GM23248 (cell line): Measurements from ENCODE around the gene DIP2C. TPM values are rescaled to one million over a fixed set of nuclear protein-coding genes. Genes with fewer than 3 reads are reported as not detected.
A peak's percentile ranks its signal among the peaks of the same experiment; 100 is the strongest.

ENCODE experiments used
- DNase-seq: peaks from one replicate; pipeline ENCODE4 v3.0.0-alpha.2; 2015
- H2AFZ ChIP-seq: fragments of 200-600 bp; sonication (generic); 2 replicates; pipeline ENCODE4 v1.6.1; 2016; ENCODE audit warnings: antibody characterized with exemption
- H3F3A ChIP-seq: fragments of 200-600 bp; sonication (generic); 2 replicates; pipeline ENCODE4 v1.6.1; 2016; ENCODE audit warnings: mild to moderate bottlenecking, antibody characterized with exemption, mixed run types; ENCODE audit not compliant: insufficient read depth
- H3K27ac ChIP-seq: fragments of 200-600 bp; sonication (generic); 2 replicates; pipeline ENCODE4 v1.5.1; 2016; ENCODE audit warnings: mild to moderate bottlenecking
- H3K27me3 ChIP-seq: fragments of 200-600 bp; sonication (generic); replicated peaks from 2 replicates; pipeline ENCODE4 v1.6.1; 2016; ENCODE audit warnings: mild to moderate bottlenecking; ENCODE audit not compliant: insufficient read depth
- H3K36me3 ChIP-seq: fragments of 200-600 bp; sonication (generic); 2 replicates; pipeline ENCODE4 v1.6.1; 2016; ENCODE audit warnings: low read depth, mild to moderate bottlenecking
- H3K4me1 ChIP-seq: fragments of 200-600 bp; sonication (generic); 2 replicates; pipeline ENCODE4 v1.6.1; 2016; ENCODE audit warnings: mild to moderate bottlenecking; ENCODE audit not compliant: insufficient read depth
- H3K4me2 ChIP-seq: fragments of 200-600 bp; sonication (generic); one replicate; pipeline ENCODE4 v1.6.1; 2016; ENCODE audit warnings: mild to moderate bottlenecking; ENCODE audit not compliant: unreplicated experiment
- H3K4me3 ChIP-seq: fragments of 200-600 bp; sonication (generic); 2 replicates; pipeline ENCODE4 v1.5.1; 2016; ENCODE audit warnings: mild to moderate bottlenecking
- H3K79me2 ChIP-seq: fragments of 200-600 bp; sonication (generic); 2 replicates; pipeline ENCODE4 v1.6.1; 2016; ENCODE audit warnings: mild to moderate bottlenecking; ENCODE audit not compliant: insufficient read depth
- H3K9ac ChIP-seq: fragments of 200-600 bp; sonication (generic); 2 replicates; pipeline ENCODE4 v1.6.1; 2016; ENCODE audit warnings: mild to moderate bottlenecking
- H3K9me2 ChIP-seq: fragments of 200-600 bp; sonication (generic); 2 replicates; pipeline ENCODE4 v1.6.1; 2016; ENCODE audit warnings: mixed run types, mild to moderate bottlenecking, moderate library complexity; ENCODE audit not compliant: insufficient read depth
- H3K9me3 ChIP-seq: fragments of 200-600 bp; sonication (generic); one replicate; pipeline ENCODE4 v1.6.1; 2017; ENCODE audit warnings: low read depth
- H4K20me1 ChIP-seq: fragments of 200-600 bp; sonication (generic); 2 replicates; pipeline ENCODE4 v1.6.0; 2016; ENCODE audit not compliant: insufficient read depth
- EZH2 ChIP-seq: fragments of 200-600 bp; sonication (generic); IDR thresholded peaks from 2 replicates; pipeline ENCODE4 v1.6.1; 2018; ENCODE audit warnings: antibody characterized with exemption, mild to moderate bottlenecking; ENCODE audit not compliant: insufficient read depth, poor library complexity, severe bottlenecking
- EZH2phosphoT487 ChIP-seq: fragments of 200-600 bp; sonication (generic); IDR thresholded peaks from 2 replicates; pipeline ENCODE4 v1.6.1; 2018; ENCODE audit warnings: antibody characterized with exemption, moderate library complexity, mild to moderate bottlenecking, low read depth; ENCODE audit not compliant: insufficient read depth
- WGBS, 2 experiments: methylation state at CpG; one replicate each; pipeline ENCODE4 v1.1.6; 2015 to 2017; ENCODE audit warnings: low lambda C conversion rate in 2 of 2, low coverage in 1 of 2; ENCODE audit errors: missing lambda C conversion rate in 2 of 2; 5-methylcytosine and 5-hydroxymethylcytosine counted together
- in situ Hi-C: fragments of 300-500 bp; cut with MboI; formaldehyde crosslinking; loops from 2 replicates; pipeline ENCODE4 v1.15.0; 2020
- polyA plus RNA-seq: library from polyadenylated mRNA; unstranded; fragments of >200 nt; fragmentation: Nextera tagmentation; extraction: Ambion mirVana; gene quantifications from 2 replicates; pipeline ENCODE4 v1.2.1, GENCODE V29; 2016
- total RNA-seq: library from RNA; depleted of rRNA; stranded (reverse); fragments of >200 nt; shearing (Covaris generic); gene quantifications from 2 replicates; pipeline ENCODE4 v1.2.3, GENCODE V29; 2014

Gene DIP2C
- total and polyA plus RNA-seq, 2 experiments from 2014 or later, result 12.0 to 13.1 TPM

DNA sequence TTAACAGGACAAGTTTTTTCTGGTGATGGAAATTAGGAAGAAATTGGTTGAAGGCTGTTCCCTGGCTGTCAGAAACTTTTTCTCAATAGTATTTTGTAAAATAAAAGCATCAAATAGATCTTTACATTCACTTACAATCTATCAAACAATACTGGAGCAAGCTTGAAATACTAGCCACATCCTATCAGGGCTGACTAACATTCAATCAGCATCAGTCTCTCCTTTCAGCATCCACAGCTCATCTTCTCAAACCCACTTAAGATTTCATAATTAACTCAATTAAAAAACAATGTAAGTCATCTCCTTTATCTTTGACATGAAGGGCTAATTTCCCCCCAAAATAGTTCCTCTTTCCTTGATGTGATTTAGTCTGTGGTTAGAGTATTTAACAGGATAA lies 80.2 kb downstream of the DIP2C start:
- peaks cover 39% of the 10 kb centered on the region for H3F3A ChIP-seq
- H3K9me3 ChIP-seq, result no peaks in the 10 kb centered on the region
- H3K27ac ChIP-seq, result peak overlapping the region; percentile 88
- peak overlapping the region; percentile 7; the same call in 1 of the 2 replicates for H3K9ac ChIP-seq
- H4K20me1 ChIP-seq, result no peaks in the 10 kb centered on the region
- no peaks in the 10 kb centered on the region for H3K27me3 ChIP-seq
- no peaks in the 10 kb centered on the region for H3K9me2 ChIP-seq
- peaks cover 69% of the 10 kb centered on the region for H3K79me2 ChIP-seq
- DNase-seq, result no peak
- no peaks in the 10 kb centered on the region for H3K36me3 ChIP-seq
- no peak overlapping the region for H2AFZ ChIP-seq
- H3K4me2 ChIP-seq, result no peak overlapping the region
- peaks cover 26% of the 10 kb centered on the region for H3K4me1 ChIP-seq
- in situ Hi-C loops, result no loop called here
- no peak for TF ChIP-seq EZH2
- TF ChIP-seq EZH2phosphoT487, result no peak
- H3K4me3 ChIP-seq, result no peak overlapping the region

- no peaks in the 10 kb centered on the region for H3K9me2 ChIP-seq
- H3K27me3 ChIP-seq, result no peaks in the 10 kb centered on the region
- in situ Hi-C loops, result no loop called here
- no peaks in the 10 kb centered on the region for H3K9me3 ChIP-seq
- DNase-seq, result peak; percentile 58
- peak overlapping the region; percentile 58 for H3K4me2 ChIP-seq
- peaks cover 39% of the 10 kb centered on the region for H3F3A ChIP-seq
- TF ChIP-seq EZH2phosphoT487 (no peak), EZH2 (no peak)
- H4K20me1 ChIP-seq, result no peaks in the 10 kb centered on the region
- no peak overlapping the region for H2AFZ ChIP-seq
- peak overlapping the region; percentile 7; the same call in 1 of the 2 replicates for H3K9ac ChIP-seq
- no peaks in the 10 kb centered on the region for H3K36me3 ChIP-seq
- no peak overlapping the region for H3K4me3 ChIP-seq
- 44 to 47% methylated on average over 5 of the region's 5 CpGs for WGBS, 2 experiments
- peak overlapping the region; percentile 88 for H3K27ac ChIP-seq
- H3K4me1 ChIP-seq, result peaks cover 26% of the 10 kb centered on the region
- H3K79me2 ChIP-seq, result peaks cover 69% of the 10 kb centered on the region
These were observed 80.9 kb downstream of the DIP2C start for GRCh38 chr10:608331-609261.

DNA sequence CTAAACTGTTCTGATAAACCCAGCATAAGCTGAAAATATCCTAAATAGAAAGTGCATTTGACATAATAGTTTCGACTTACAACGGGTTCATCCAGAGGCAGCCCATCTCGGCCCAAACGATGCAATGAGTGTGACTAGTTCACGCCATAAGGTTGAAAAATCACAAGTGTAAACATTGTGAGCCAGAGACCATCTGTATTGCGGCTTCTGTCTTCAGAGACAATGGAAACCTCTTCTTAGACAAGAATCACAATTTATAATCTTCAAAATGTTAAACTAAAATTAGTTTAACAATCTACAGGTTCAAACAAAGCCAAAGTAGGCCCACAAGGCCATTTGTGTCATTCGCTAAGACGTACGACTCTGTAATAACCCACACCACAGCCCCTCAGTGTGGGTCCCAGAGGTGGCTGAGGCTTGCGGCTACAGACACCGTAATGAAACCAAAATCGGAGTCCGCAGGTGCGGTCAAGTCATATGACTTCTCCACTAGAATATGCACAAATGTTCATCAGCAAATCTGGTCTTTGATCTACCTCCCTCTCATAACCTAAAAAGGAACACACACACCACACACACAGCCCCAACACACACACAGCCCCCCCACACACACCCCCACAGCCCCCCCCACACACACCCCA lies 81.8 kb downstream of the DIP2C start:
- Histone ChIP-seq H3K4me3 (no peak overlapping the region), H3K4me1 (peaks cover 26% of the 10 kb centered on the region), H3K27ac (no peak overlapping the region), H2AFZ (no peak overlapping the region), H3K9me3 (no peaks in the 10 kb centered on the region), H3K27me3 (no peaks in the 10 kb centered on the region), H4K20me1 (no peaks in the 10 kb centered on the region), H3K36me3 (no peaks in the 10 kb centered on the region), H3K9me2 (no peaks in the 10 kb centered on the region), H3F3A (peaks cover 39% of the 10 kb centered on the region), H3K4me2 (no peak overlapping the region), H3K9ac (no peak overlapping the region), H3K79me2 (peaks cover 69% of the 10 kb centered on the region)
- no peak for DNase-seq
- TF ChIP-seq EZH2phosphoT487, result no peak
- no peak for TF ChIP-seq EZH2
- WGBS, 2 experiments, result 81 to 83% methylated on average over 14 of the region's 14 CpGs
- in situ Hi-C loops, result no loop called here

DNA sequence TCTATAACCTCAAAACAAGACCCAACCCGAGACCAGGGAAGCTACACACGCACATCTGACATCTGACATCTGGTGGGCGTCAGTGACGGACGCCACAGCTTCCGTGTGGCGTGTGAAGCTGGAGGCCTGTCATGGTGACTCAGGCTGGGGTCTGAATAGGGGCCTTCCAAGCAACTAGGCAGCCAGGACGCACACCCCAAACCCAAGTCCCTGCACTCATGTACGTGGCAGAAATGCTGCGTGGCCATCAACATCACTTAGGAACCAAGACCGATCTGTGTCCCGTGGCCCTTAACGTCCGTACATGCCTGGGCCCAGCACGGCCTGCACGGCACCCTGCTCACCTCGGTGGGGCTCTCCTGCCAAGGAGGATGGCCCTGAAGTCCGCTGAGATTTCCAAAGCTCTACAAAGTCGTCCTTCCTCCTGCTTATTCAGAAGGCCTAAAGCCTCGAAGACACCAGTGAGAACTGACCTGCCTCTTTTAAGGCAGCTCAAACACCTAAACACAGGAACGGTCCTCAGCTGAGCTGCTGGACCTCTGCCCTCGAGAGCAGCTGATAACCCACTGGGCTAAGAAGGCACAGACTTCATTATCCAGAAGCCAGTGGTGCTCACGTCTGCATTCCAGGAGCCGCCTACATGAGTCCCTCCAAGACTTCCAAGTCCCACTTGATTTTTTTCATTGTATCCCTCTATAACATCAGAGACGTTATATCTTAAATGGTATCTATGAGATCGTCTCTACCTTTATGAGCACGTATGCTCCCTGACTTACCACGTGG lies 82.5 kb downstream of the DIP2C start:
- Histone ChIP-seq H3K9me3 (no peaks in the 10 kb centered on the region), H2AFZ (no peak overlapping the region), H3K4me1 (peaks cover 26% of the 10 kb centered on the region), H3K4me2 (no peak overlapping the region), H3K79me2 (peaks cover 69% of the 10 kb centered on the region), H3K36me3 (no peaks in the 10 kb centered on the region), H3K4me3 (no peak overlapping the region), H4K20me1 (no peaks in the 10 kb centered on the region), H3K9ac (no peak overlapping the region), H3K27ac (no peak overlapping the region), H3K9me2 (no peaks in the 10 kb centered on the region), H3K27me3 (no peaks in the 10 kb centered on the region), H3F3A (peaks cover 39% of the 10 kb centered on the region)
- DNase-seq, result no peak
- no peak for TF ChIP-seq EZH2
- no peak for TF ChIP-seq EZH2phosphoT487
- in situ Hi-C loops, result no loop called here
- WGBS, 2 experiments, result 87 to 88% methylated on average over 28 of the region's 28 CpGs
